HG02623 (cell line): ENCODE data around the gene SPATA16.
"Not testable (repeated sequence)": the region's sequence is repeated elsewhere in the genome, so short reads cannot be mapped to it uniquely, and the experiment has no call there.

ENCODE experiments used
- ATAC-seq: cut with Tn5 transposase; IDR thresholded peaks from one replicate; pipeline ENCODE4 v1.9.1; 2021; ENCODE audit warnings: moderate library complexity; ENCODE audit not compliant: unreplicated experiment

The SPATA16 gene

GRCh38 chr3:173006006-173006405 is 135.0 kb downstream of the SPATA16 start:
- ATAC-seq: no peak

- no peak for ATAC-seq
Measured at GRCh38 chr3:173004681-173005080, 136.4 kb downstream of the SPATA16 start.

GRCh38 chr3:173003956-173004355 is 137.1 kb downstream of the SPATA16 start:
- no peak for ATAC-seq

- ATAC-seq: no peak
Measured at GRCh38 chr3:173003471-173003870, 137.6 kb downstream of the SPATA16 start.

GRCh38 chr3:173001622-173002021 is 139.4 kb downstream of the SPATA16 start:
- no peak for ATAC-seq

GRCh38 chr3:173000553-173000952 is 140.5 kb downstream of the SPATA16 start:
- ATAC-seq: no peak

- no peak for ATAC-seq
Measured at GRCh38 chr3:172993412-172993811, 147.6 kb downstream of the SPATA16 start.

- no peak for ATAC-seq
Measured at GRCh38 chr3:172991424-172991996, 149.5 kb downstream of the SPATA16 start.

GRCh38 chr3:172989373-172989772 is 151.7 kb downstream of the SPATA16 start:
- no peak for ATAC-seq

- ATAC-seq: no peak
Measured at GRCh38 chr3:172987273-172987672, 153.8 kb downstream of the SPATA16 start.

- ATAC-seq: no peak
Measured at GRCh38 chr3:172984914-172985313, 156.1 kb downstream of the SPATA16 start.

- no peak for ATAC-seq
Measured at GRCh38 chr3:172982736-172983364, 158.2 kb downstream of the SPATA16 start.

- ATAC-seq: no peak
Measured at GRCh38 chr3:172981407-172981983, 159.5 kb downstream of the SPATA16 start.

GRCh38 chr3:172980849-172981248 is 160.2 kb downstream of the SPATA16 start:
- ATAC-seq: no peak

GRCh38 chr3:172977696-172978095 is 163.3 kb downstream of the SPATA16 start:
- ATAC-seq: no peak

- no peak for ATAC-seq
Measured at GRCh38 chr3:172974969-172975368, 166.1 kb downstream of the SPATA16 start.

GRCh38 chr3:172973799-172974198 is 167.2 kb downstream of the SPATA16 start:
- ATAC-seq: no peak

GRCh38 chr3:172972717-172973116 is 168.3 kb downstream of the SPATA16 start:
- ATAC-seq: no peak

GRCh38 chr3:172972067-172972466 is 169.0 kb downstream of the SPATA16 start:
- ATAC-seq: no peak

- ATAC-seq: no peak
Measured at GRCh38 chr3:172968646-172969045, 172.4 kb downstream of the SPATA16 start.

- ATAC-seq: no peak
Measured at GRCh38 chr3:172965256-172965655, 175.8 kb downstream of the SPATA16 start.

- ATAC-seq: not testable (repeated sequence)
Measured at GRCh38 chr3:172960626-172961182, 180.3 kb downstream of the SPATA16 start.
